ENCODE data around the gene PTMS.

The PTMS gene

GRCh38 chr12:6772331-6772695, 6.2 kb downstream of the PTMS start, which contains the start of gene LAG3:
LAG3 (plus strand) TSS chr12:6772520; CDS start chr12:6772853, 333 bp downstream.
- no peak for TF ChIP-seq ZNF274 (IDR thresholded peaks at IDR 0.05; ENCODE audit: low read depth, low read length)
- no peak within 1 kb of the TSS for H3K4me3 ChIP-seq (ENCODE audit: low read length)

GRCh38 chr12:6772726-6773589, 6.8 kb downstream of the PTMS start:
- TF ChIP-seq ZNF274 (IDR thresholded peaks at IDR 0.05; ENCODE audit: low read depth, low read length): no peak
- H3K4me3 ChIP-seq (ENCODE audit: low read length): no peak overlapping the region

DNA sequence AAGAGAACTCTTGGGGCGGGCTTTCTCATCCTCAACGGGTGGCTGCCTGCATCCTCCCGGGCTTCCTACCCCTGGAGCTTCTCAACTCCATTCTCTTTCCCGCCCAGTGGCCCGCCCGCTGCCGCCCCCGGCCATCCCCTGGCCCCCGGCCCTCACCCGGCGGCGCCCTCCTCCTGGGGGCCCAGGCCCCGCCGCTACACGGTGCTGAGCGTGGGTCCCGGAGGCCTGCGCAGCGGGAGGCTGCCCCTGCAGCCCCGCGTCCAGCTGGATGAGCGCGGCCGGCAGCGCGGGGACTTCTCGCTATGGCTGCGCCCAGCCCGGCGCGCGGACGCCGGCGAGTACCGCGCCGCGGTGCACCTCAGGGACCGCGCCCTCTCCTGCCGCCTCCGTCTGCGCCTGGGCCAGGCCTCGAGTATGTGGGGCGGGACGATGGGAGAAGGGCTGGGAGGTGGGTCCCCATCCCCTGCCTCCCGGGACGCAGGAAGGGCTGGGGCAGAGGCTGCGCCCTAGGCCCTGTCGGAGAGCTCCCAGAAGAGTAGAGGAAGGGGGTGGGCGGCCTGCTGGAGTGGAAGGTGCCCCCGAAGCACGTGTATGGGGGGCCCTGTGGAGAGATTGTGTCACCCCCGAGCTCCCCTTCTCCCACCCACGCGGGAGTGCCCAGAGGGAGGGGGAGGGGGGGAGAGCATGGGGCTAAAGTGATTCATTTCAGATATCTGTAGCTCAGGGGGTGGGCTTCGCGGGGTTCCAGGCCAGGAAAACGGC, 7.6 kb downstream of the PTMS start:
- no peak for TF ChIP-seq ZNF274 (IDR thresholded peaks at IDR 0.05; ENCODE audit: low read depth, low read length)
- no peak overlapping the region for H3K4me3 ChIP-seq (ENCODE audit: low read length)

DNA sequence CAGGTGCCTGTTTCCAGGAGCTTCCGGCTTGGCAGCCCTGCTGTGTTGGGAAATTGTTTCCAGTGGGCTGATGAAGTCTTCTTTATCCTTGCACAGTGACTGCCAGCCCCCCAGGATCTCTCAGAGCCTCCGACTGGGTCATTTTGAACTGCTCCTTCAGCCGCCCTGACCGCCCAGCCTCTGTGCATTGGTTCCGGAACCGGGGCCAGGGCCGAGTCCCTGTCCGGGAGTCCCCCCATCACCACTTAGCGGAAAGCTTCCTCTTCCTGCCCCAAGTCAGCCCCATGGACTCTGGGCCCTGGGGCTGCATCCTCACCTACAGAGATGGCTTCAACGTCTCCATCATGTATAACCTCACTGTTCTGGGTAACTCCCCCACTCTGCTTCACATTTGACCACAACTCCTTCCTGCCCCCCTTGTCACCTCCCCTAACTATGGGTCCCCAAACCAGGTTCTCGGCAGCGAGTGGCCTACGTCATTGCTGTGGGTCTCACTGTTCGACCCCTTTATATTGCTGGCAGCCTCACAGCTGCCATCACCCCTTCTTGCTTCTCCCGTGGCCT, 8.4 kb downstream of the PTMS start:
- no peak overlapping the region for H3K4me3 ChIP-seq (ENCODE audit: low read length)
- no peak for TF ChIP-seq ZNF274 (IDR thresholded peaks at IDR 0.05; ENCODE audit: low read depth, low read length)

DNA sequence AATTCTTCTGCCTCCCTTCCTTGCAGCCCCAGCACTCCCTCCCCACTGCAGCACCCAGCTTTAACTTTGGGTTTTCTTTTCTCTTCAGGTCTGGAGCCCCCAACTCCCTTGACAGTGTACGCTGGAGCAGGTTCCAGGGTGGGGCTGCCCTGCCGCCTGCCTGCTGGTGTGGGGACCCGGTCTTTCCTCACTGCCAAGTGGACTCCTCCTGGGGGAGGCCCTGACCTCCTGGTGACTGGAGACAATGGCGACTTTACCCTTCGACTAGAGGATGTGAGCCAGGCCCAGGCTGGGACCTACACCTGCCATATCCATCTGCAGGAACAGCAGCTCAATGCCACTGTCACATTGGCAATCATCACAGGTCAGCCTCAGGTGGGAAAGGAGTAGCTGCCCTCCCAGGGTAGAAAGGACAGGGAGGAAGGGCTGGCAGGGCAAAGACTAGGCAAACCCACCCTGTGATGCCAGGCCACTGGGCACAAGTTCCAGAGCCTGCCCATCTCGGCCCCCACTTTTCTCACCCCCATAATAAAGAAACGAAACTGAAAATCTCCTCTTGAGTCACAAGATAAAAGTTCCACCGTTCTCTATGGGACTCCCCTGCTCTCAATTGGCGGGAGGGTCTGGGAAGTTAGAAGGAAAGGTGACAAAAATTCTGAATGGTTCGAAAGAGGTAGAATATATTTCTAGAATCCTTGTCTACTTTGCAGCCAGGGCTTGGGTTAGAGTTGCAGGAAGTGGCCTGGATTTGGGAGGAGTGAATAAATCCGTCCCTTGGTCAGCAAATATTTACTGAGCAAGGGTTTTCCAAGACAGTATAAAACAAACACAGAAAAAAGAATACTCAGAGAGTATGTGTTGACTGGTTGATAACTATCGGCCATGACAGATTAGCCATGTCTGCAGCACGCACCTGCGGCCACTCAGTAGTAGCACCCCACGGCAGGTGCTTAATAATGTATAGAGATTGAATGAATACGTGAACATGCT, 9.3 kb downstream of the PTMS start:
- no peak for TF ChIP-seq ZNF274 (IDR thresholded peaks at IDR 0.05; ENCODE audit: low read depth, low read length)

GRCh38 chr12:6777386-6777785, 11.2 kb downstream of the PTMS start:
- no peak for TF ChIP-seq ZNF274 (IDR thresholded peaks at IDR 0.05; ENCODE audit: low read depth, low read length)
- no peak overlapping the region for H3K4me3 ChIP-seq (ENCODE audit: low read length)

More for the DNA sequence above, 9.3 kb downstream of the PTMS start:
- no peak overlapping the region for H3K4me3 ChIP-seq (ENCODE audit: low read length)

- peak overlapping the region; percentile 2; the same call in 1 of the 2 replicates for H3K4me3 ChIP-seq (ENCODE audit: low read length)
- no peak for TF ChIP-seq ZNF274 (IDR thresholded peaks at IDR 0.05; ENCODE audit: low read depth, low read length)
These were observed 12.0 kb downstream of the PTMS start for GRCh38 chr12:6778217-6778573.

DNA sequence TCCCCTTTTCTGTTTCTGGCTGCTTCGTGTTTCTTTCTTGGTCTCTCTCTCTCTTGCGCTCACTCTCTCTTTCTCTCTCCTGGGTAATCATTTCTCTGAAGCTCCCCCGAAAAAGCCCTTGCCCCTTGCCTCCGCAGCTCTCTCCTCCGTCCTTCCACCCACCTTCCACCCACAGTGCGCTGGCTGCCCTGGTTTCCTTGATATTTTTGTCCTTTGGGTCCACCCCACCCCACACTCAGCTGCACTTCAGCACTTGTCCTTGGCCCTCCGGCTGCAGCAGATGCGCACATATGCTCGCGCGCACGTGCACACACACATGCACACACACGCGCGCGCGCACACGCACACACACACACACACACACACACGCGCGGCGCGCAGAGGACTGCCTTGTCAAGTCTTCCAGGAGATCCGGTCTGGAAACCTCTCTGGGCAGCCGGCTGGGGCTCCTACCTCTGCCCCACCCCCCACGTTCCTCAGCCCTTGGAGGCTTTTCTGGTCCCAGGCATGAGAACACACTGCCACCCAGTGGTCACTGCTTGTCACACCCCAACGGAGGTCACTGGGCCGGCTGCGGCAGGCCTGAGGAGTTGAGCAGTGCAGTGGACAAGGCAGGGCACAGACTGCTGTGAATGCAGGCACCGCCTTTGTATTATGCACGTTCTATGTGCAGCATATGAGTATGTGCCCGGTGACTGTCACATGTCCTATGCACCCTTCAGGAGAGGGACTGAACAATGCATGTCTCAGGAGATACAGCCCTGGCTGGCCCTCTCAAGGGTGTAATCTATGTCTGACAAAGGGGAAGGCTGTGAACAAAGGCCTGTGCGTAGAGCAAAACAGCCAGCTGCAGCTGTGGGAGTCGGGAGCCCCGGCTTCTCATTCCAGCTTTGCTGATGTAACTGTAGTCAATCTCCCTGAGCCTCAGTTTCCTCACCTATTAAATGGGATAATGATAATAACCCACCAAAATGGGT, 12.7 kb downstream of the PTMS start:
- no peak for TF ChIP-seq ZNF274 (IDR thresholded peaks at IDR 0.05; ENCODE audit: low read depth, low read length)
- H3K4me3 ChIP-seq (ENCODE audit: low read length): peak overlapping the region; percentile 2; the same call in 1 of the 2 replicates

DNA sequence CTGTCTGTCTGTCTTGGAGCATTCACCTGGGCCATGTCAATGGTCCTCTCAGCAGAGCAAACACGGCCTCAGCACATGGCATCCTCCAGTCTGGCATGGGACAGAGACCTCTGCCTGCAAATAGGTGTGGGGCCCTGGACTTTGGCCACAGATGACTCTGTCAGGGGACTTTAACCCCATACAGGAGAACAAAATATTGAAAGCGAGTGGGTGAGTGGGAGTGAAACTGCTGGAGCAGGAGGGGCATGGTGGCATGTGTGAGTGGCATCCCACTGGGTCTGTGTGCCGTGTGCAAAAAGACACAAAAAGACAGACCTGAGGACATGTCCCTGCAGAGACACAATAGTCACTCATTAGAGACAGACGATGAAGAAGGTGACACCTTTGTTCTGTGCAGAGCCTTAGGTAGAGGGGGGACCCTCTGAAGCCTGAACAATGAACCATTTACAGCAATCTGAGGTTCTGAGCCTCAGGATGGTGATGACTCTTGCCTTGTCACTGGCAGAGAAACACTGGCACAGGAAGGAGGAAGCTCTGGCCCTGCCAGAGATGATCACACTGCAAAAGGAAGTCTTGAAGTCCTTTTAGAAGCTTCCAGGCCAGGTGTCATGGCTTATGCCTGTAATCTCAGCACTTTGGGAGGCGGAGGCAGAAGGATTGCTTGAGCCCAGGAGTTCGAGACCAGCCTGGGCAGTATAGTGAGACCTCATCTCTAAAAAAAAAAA, 13.7 kb downstream of the PTMS start:
- H3K4me3 ChIP-seq (ENCODE audit: low read length): no peak overlapping the region
- no peak for TF ChIP-seq ZNF274 (IDR thresholded peaks at IDR 0.05; ENCODE audit: low read depth, low read length)

GRCh38 chr12:6780573-6780972, 14.4 kb downstream of the PTMS start:
- no peak for TF ChIP-seq ZNF274 (IDR thresholded peaks at IDR 0.05; ENCODE audit: low read depth, low read length)
- H3K4me3 ChIP-seq (ENCODE audit: low read length): no peak overlapping the region

GRCh38 chr12:6782119-6782518, 16.0 kb downstream of the PTMS start:
- TF ChIP-seq ZNF274 (IDR thresholded peaks at IDR 0.05; ENCODE audit: low read depth, low read length): no peak
- H3K4me3 ChIP-seq (ENCODE audit: low read length): no peak overlapping the region
